GM19463 (cell line): Measurements from ENCODE around the gene ASCC3.
"Not testable (repeated sequence)": the region's sequence is repeated elsewhere in the genome, so short reads cannot be mapped to it uniquely, and the experiment has no call there.

ENCODE experiments used
- ATAC-seq: cut with Tn5 transposase; IDR thresholded peaks from one replicate; pipeline ENCODE4 v1.9.1; 2021; ENCODE audit warnings: mild to moderate bottlenecking, moderate library complexity; ENCODE audit not compliant: unreplicated experiment

The ASCC3 gene

GRCh38 chr6:100890646-100891045, 9.5 kb upstream of the ASCC3 start:
- not testable (repeated sequence) for ATAC-seq

- ATAC-seq: no peak
Measured at GRCh38 chr6:100889351-100889750, 8.2 kb upstream of the ASCC3 start.

- no peak for ATAC-seq
Measured at GRCh38 chr6:100886076-100886475, 4.9 kb upstream of the ASCC3 start.

GRCh38 chr6:100883347-100883746, 2.2 kb upstream of the ASCC3 start:
- no peak for ATAC-seq

GRCh38 chr6:100881707-100882040, 545 bp upstream of the ASCC3 start:
- ATAC-seq: peak; percentile 1

GRCh38 chr6:100880149-100880852, 828 bp downstream of the ASCC3 start:
- ATAC-seq: no peak

- no peak for ATAC-seq
Measured at GRCh38 chr6:100879317-100879716, 1.8 kb downstream of the ASCC3 start.

- ATAC-seq: no peak
Measured at GRCh38 chr6:100877851-100878250, 3.3 kb downstream of the ASCC3 start.

- ATAC-seq: no peak
Measured at GRCh38 chr6:100876251-100876650, 4.9 kb downstream of the ASCC3 start.

- ATAC-seq: no peak
Measured at GRCh38 chr6:100865525-100865924, 15.6 kb downstream of the ASCC3 start.

GRCh38 chr6:100862063-100862462, 19.1 kb downstream of the ASCC3 start:
- no peak for ATAC-seq

GRCh38 chr6:100856146-100856545, 25.0 kb downstream of the ASCC3 start:
- no peak for ATAC-seq

- ATAC-seq: no peak
Measured at GRCh38 chr6:100851819-100852218, 29.3 kb downstream of the ASCC3 start.

- no peak for ATAC-seq
Measured at GRCh38 chr6:100850174-100850573, 31.0 kb downstream of the ASCC3 start.

GRCh38 chr6:100846276-100846675, 34.9 kb downstream of the ASCC3 start:
- peak; percentile 65 for ATAC-seq

GRCh38 chr6:100845676-100846075, 35.5 kb downstream of the ASCC3 start:
- no peak for ATAC-seq

- ATAC-seq: no peak
Measured at GRCh38 chr6:100839419-100839818, 41.7 kb downstream of the ASCC3 start.

GRCh38 chr6:100838011-100838410, 43.1 kb downstream of the ASCC3 start:
- no peak for ATAC-seq

GRCh38 chr6:100833972-100834574, 47.1 kb downstream of the ASCC3 start:
- no peak for ATAC-seq

- ATAC-seq: not testable (repeated sequence)
Measured at GRCh38 chr6:100829077-100829595, 52.0 kb downstream of the ASCC3 start.

- no peak for ATAC-seq
Measured at GRCh38 chr6:100823041-100823440, 58.1 kb downstream of the ASCC3 start.

- no peak for ATAC-seq
Measured at GRCh38 chr6:100818066-100818465, 63.1 kb downstream of the ASCC3 start.

GRCh38 chr6:100810015-100810414, 71.1 kb downstream of the ASCC3 start:
- no peak for ATAC-seq
